Fibroblast of skin of scalp (primary cell): Measurements from ENCODE around the gene BEAN1.
"Not testable (repeated sequence)": the region's sequence is repeated elsewhere in the genome, so short reads cannot be mapped to it uniquely, and the experiment has no call there.

Experiments
- DNase-seq: peaks from one replicate; pipeline ENCODE4 v3.0.0-alpha.2; 2013

Gene BEAN1

GRCh38 chr16:66510298-66510697, 83.2 kb downstream of the BEAN1 start:
- DNase-seq, result no peak

- no peak for DNase-seq
Measured at GRCh38 chr16:66510711-66511601, 83.9 kb downstream of the BEAN1 start.

- DNase-seq, result peak; percentile 86
Measured at GRCh38 chr16:66511602-66512271, 84.6 kb downstream of the BEAN1 start.

DNA sequence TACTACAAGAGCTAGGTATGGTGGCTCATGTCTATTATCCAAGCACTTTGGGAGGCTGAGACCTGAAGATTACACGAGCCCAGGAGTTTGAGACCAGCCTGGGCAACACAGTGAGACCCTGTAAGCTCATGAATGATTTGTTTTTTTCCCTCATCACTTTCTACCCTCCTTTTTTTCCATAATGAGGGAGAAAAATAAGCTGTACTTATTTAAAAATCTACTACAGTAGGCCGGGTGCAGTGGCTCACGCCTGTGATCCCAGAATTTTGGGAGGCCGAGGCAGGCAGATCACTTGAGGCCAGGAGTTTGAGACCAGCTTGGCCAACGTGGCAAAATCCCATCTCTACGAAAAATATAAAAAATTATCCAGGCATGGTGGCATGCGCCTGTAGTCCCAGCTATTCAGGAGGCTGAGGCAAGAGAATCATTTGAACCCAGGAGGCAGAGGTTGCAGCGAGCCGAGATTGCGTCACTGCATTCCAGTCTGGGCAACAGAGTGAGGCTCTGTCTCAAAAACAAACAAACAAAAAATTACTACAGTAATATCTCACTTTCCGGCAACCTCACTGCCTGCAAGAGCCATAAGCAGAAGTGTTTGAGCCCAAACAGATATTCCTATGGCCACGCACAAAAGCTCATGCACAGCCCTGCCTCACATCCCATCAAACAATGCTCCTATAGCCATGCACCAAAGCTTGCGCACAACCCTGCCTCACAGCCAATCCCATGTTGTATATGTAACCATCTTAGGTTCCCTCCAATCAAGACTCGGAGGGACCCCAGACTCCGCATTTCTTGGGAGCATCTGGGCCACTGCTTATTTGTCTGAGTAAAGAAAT, 85.4 kb downstream of the BEAN1 start:
- peak; percentile 50 for DNase-seq

GRCh38 chr16:66513111-66513723, 86.1 kb downstream of the BEAN1 start:
- DNase-seq, result no peak

DNA sequence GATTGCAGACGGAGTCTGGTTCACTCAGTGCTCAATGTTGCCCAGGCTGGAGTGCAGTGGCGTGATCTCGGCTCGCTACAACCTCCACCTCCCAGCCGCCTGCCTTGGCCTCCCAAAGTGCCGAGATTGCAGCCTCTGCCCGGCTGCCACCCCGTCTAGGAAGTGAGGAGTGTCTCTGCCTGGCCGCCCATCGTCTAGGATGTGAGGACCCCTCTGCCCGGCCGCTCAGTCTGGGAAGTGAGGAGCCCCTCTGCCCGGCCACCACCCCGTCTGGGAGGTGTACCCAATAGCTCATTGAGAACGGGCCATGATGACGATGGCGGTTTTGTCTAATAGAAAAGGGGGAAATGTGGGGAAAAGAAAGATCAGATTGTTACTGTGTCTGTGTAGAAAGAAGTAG, 87.3 kb downstream of the BEAN1 start:
- DNase-seq, result not testable (repeated sequence)

- not testable (repeated sequence) for DNase-seq
Measured at GRCh38 chr16:66514980-66515595, 88.0 kb downstream of the BEAN1 start.

GRCh38 chr16:66515596-66516508, 88.8 kb downstream of the BEAN1 start:
- peak; percentile 81 for DNase-seq

DNA sequence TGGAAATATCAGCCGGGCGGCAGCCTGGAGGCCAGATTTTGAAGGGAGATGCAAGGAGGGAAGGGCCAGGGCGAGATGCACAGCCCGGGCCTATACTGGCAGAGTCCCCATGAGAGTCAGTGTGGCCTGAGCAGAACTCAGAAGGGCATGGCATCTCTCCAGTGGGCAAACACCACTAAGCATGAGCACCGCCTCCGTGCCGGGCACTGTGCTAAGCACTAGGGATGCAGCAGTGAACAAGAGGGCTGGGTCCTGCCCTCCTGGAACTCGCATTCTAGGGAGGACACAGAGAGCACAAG, 89.4 kb downstream of the BEAN1 start:
- DNase-seq, result no peak

DNA sequence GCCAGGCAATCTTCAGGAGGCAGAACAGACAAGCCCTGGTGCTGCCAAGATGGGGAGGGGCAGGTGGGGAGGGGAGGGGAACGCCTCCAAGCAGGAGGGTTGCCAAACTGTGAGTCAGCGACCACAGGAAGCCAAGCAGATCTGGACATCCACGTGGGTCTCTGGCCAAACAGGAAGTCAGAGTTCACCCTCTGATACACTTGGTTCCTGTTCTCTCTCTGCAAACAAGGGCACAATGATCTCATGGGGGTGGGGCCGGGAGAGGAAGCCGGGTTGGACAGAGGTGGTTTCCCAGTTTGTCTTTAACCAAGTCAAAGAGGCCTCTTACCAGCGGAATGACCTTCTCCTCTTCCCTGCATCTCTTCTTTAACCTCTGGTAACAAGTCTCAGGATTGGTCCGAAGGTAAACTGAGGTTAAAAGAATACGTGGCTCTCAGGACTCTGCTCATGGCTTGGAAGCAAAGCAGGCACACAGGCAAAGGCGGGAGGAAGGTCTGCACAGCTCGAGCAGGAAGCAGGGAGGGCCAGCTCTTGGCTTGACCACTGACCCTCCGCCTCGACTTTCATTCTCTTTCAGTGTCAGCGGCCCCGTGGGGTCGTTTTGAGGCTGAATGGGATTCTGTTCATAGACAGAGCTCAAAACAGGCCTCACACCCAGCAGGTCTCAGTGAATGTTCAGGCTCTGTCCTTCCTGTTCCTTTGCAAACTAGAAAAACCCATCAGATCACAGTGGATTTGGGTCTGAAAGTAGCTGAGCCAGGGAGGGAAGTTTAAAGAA, 89.9 kb downstream of the BEAN1 start:
- DNase-seq, result peak; percentile 95

DNA sequence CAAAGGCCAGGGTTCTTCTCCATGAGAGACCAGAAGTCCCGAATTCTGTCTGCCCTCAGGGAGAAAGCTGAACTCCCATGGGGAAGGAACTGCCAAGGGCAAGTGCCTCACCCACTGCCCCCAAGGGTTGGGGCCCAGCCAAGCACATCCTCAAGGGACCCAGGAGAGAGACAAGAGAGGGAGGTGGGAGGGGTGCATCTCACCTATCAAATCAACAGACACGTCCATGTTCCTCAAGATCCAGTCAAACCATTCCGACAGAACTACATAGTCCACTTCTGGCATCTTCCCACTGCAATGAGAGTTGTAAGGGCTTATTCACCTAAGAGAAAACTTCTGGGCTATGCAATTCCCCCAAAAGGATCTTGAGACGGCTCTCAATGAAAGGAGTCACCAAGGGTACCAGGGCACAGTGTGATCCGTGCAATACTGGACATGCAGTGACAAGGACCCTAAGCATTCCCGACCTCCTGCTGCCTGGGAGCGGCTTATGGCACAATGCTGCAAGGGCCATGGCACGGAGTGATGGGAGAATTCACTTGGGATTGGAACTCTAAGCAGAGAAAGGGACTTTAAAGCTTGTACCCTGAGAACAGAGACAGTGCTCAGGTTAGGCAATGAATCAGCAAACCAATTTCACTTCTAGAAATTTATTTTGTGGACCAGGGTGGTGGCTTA, 90.6 kb downstream of the BEAN1 start:
- no peak for DNase-seq

GRCh38 chr16:66519482-66520373, 92.6 kb downstream of the BEAN1 start:
- DNase-seq, result no peak

DNA sequence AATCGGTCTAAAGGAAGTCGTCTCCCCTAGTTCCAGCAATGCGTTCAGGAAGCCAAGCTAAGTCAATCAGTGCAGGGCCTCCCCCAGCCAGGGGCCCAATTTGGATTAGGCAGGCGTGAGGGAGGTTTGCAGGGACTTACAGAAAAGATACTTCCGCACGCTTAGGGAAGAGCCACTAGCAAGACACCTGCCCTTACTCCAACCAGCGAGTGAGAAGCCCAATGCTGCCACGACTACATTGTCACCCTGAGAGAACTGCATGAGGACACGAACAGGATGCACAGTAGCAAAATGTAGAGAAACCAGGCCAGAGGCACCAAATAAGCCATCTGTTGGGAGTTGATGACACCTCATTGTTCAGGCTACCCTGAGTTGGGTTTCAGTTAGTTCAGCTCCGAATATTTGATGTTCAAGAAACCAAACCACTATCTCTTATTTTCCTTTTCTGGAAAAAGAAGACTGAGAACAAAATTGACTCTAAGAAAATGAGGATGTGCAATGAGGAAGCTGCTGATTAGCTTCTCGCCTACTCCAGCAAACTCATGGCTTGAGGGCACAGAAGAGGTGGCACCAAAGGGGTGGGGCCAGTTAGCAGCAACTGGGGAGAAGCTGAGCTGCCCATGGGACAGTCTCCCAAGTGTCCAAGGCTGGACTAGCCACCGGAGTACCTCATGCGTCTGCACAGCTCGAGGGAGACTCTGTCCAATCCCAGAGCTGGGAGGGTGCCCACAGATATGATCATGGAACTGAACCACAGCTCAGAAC, 93.5 kb downstream of the BEAN1 start:
- DNase-seq, result no peak

DNA sequence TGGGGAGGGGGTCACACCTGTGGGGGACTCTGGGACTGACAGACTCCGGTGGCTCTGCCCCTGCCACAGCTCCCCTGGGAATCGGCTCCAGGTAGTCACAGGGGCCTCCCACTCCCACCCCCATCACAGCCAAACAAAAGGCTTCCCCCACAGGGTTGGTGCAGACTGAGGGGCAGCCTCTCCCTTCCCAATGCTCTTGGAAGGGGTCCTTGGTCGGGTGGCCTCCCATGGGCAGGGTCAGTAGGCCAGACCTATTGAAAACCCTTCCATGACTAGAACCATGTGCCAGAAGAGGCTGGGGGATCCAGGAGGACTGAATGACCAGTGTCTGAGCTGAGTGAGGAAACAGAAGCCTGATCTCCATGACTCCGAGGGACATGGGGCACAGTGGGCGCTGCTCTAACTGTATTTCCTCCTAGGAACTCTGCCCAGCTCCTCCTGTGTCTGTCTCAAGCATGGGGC, 94.2 kb downstream of the BEAN1 start:
- no peak for DNase-seq

DNA sequence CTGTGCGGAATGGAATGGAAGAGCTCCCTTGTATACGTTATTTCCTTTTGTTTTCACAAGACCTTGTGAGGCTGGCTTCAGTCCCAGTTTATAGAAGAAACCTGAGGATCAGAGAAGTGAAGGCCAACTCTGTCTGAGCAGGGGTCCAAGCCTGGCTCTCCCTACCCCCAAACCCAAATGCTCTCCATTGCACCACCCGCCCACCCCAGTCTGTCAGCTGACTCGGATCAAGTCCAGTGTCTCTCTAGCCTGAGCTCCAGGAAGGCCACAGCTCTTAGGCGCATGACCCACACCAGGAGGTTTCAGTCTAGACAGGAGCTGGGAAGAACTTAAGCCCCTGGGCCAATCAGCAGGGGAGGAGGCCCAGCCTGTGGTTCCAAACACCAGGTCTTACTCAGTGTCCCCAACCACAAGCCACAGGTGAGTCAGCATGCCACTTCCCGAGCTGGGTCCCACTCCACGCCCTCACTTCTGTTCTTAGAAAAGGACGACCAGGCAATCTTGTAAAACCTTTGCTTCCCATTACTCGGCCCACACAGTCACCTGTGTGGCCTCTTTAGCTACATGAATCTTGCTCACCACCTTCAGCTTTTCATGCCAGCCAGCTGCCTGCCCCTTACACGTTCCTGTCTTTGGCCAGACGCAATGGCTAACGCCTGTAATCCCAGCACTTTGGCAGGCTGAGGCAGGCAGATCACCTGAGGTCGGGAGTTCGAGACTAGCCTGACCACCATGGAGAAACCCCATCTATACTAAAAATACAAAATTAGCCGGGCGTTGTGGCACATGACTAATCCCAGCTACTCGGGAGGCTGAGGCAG, 95.1 kb downstream of the BEAN1 start:
- DNase-seq, result peak; percentile 59

- DNase-seq, result no peak
Measured at GRCh38 chr16:66522816-66523590, 95.9 kb downstream of the BEAN1 start.
